SH-SY5Y (cell line): ENCODE data around the gene TBC1D8.

Experiments used
- GATA2 ChIP-seq: IDR thresholded peaks from 2 replicates; pipeline ENCODE4 v1.6.1; 2011; ENCODE audit warnings: mild to moderate bottlenecking, low read depth, low read length
- GATA3 ChIP-seq: IDR thresholded peaks from 2 replicates; pipeline ENCODE4 v1.6.1; 2011; ENCODE audit warnings: low read depth, mild to moderate bottlenecking, low read length, moderate library complexity

GRCh38 chr2:101022221-101022620 is 129.0 kb downstream of the TBC1D8 start:
- no peak for TF ChIP-seq GATA2
- no peak for TF ChIP-seq GATA3
